H9 (cell line): Measurements from ENCODE around the gene WDR31. TPM values are rescaled to one million over a fixed set of nuclear protein-coding genes. Genes with fewer than 3 reads are reported as not detected.
A peak's percentile ranks its signal among the peaks of the same experiment; 100 is the strongest.

ENCODE experiments used
- DNase-seq: peaks from one replicate; pipeline ENCODE4 v3.0.0-alpha.2; 2017
- H2AFZ ChIP-seq: one replicate; pipeline ENCODE4 v1.6.1; 2013; ENCODE audit warnings: mild to moderate bottlenecking, low read length, control low read depth, moderate library complexity
- H2AK5ac ChIP-seq: 2 replicates; pipeline ENCODE4 v1.6.1; 2013; ENCODE audit warnings: low read length, control low read depth, mixed read lengths; ENCODE audit not compliant: insufficient read length
- H2BK120ac ChIP-seq: one replicate; pipeline ENCODE4 v1.6.1; 2013; ENCODE audit warnings: low read depth, mild to moderate bottlenecking, low read length, control low read depth, inconsistent platforms; ENCODE audit not compliant: poor library complexity, severe bottlenecking
- H2BK12ac ChIP-seq: 2 replicates; pipeline ENCODE4 v1.6.1; 2013; ENCODE audit warnings: low read length, control low read depth, mixed read lengths, low read depth; ENCODE audit not compliant: insufficient read length
- H2BK15ac ChIP-seq: 2 replicates; pipeline ENCODE4 v1.6.1; 2013; ENCODE audit warnings: low read depth, low read length, control low read depth
- H2BK20ac ChIP-seq: one replicate; pipeline ENCODE4 v1.6.1; 2013; ENCODE audit warnings: low read depth, mild to moderate bottlenecking, low read length, control low read depth, inconsistent platforms; ENCODE audit not compliant: poor library complexity, severe bottlenecking
- H2BK5ac ChIP-seq: 2 replicates; pipeline ENCODE4 v1.6.1; 2013; ENCODE audit warnings: low read length, control low read depth, mixed read lengths; ENCODE audit not compliant: insufficient read length
- H3K14ac ChIP-seq: 2 replicates; pipeline ENCODE4 v1.6.1; 2013; ENCODE audit warnings: low read length, control low read depth; ENCODE audit not compliant: insufficient read depth
- H3K18ac ChIP-seq: 2 replicates; pipeline ENCODE4 v1.6.1; 2013; ENCODE audit warnings: low read depth, mild to moderate bottlenecking, mixed read lengths, low read length, control low read depth; ENCODE audit not compliant: insufficient read length
- H3K23ac ChIP-seq: 2 replicates; pipeline ENCODE4 v1.6.1; 2013; ENCODE audit warnings: low read length, control low read depth, mixed read lengths, low read depth; ENCODE audit not compliant: insufficient read length
- H3K23me2 ChIP-seq: 2 replicates; pipeline ENCODE4 v1.6.1; 2013; ENCODE audit warnings: low read depth, mild to moderate bottlenecking, mixed read lengths, low read length, control low read depth; ENCODE audit not compliant: insufficient read length, poor library complexity, severe bottlenecking
- H3K27ac ChIP-seq: 2 replicates; pipeline ENCODE4 v1.5.1; 2013; ENCODE audit warnings: low read length, control low read depth, mixed read lengths, low read depth; ENCODE audit not compliant: insufficient read length
- H3K27me3 ChIP-seq: 2 replicates; pipeline ENCODE4 v1.6.1; 2013; ENCODE audit warnings: low read length, control low read depth, inconsistent platforms; ENCODE audit not compliant: insufficient read depth
- H3K4ac ChIP-seq: 2 replicates; pipeline ENCODE4 v1.6.1; 2013; ENCODE audit warnings: low read depth, mild to moderate bottlenecking, control low read depth, inconsistent platforms, low read length, moderate library complexity
- H3K4me1 ChIP-seq: 2 replicates; pipeline ENCODE4 v1.6.1; 2013; ENCODE audit warnings: low read length, control low read depth, inconsistent platforms; ENCODE audit not compliant: insufficient read depth
- H3K4me2 ChIP-seq: 2 replicates; pipeline ENCODE4 v1.6.1; 2013; ENCODE audit warnings: low read length, control low read depth, mixed read lengths; ENCODE audit not compliant: insufficient read length, insufficient read depth
- H3K56ac ChIP-seq: 2 replicates; pipeline ENCODE4 v1.6.1; 2013; ENCODE audit warnings: low read depth, mild to moderate bottlenecking, mixed read lengths, low read length, control low read depth; ENCODE audit not compliant: insufficient read length
- H3K79me1 ChIP-seq: 2 replicates; pipeline ENCODE4 v1.6.1; 2013; ENCODE audit warnings: low read depth, mild to moderate bottlenecking, moderate library complexity, low read length, control low read depth, inconsistent platforms; ENCODE audit not compliant: insufficient read depth, poor library complexity, severe bottlenecking
- H3K79me2 ChIP-seq: 2 replicates; pipeline ENCODE4 v1.6.1; 2013; ENCODE audit warnings: low read length, control low read depth, inconsistent platforms; ENCODE audit not compliant: insufficient read depth
- H3K9ac ChIP-seq: 2 replicates; pipeline ENCODE4 v1.6.1; 2013; ENCODE audit warnings: low read length, control low read depth, mixed read lengths; ENCODE audit not compliant: insufficient read length; ENCODE audit errors: extremely low read depth
- H3K9me3 ChIP-seq: one replicate; pipeline ENCODE4 v1.6.1; 2013; ENCODE audit warnings: low read depth, low read length, inconsistent platforms; ENCODE audit not compliant: control insufficient read depth
- H3T11ph ChIP-seq: one replicate; pipeline ENCODE4 v1.6.1; 2013; ENCODE audit warnings: mild to moderate bottlenecking, low read length, control low read depth, inconsistent platforms
- H4K20me1 ChIP-seq: one replicate; pipeline ENCODE4 v1.6.1; 2013; ENCODE audit not compliant: control insufficient read depth, insufficient read length, insufficient read depth
- H4K5ac ChIP-seq: 2 replicates; pipeline ENCODE4 v1.6.1; 2013; ENCODE audit warnings: low read depth, mild to moderate bottlenecking, mixed read lengths, low read length, control low read depth; ENCODE audit not compliant: insufficient read length
- H4K8ac ChIP-seq: replicated peaks from 2 replicates; pipeline ENCODE4 v1.6.1; 2013; ENCODE audit warnings: low read length, control low read depth, mixed read lengths, low read depth; ENCODE audit not compliant: insufficient read length
- H4K91ac ChIP-seq: 2 replicates; pipeline ENCODE4 v1.6.1; 2013; ENCODE audit warnings: low read depth, mild to moderate bottlenecking, moderate library complexity, mixed read lengths, low read length, control low read depth; ENCODE audit not compliant: insufficient read length
- H3K27ac Mint-ChIP-seq, 3 experiments: 2 replicates in 2 of 3; 3 replicates in 1 of 3; pipeline ENCODE4 v1.8.0; 2020 to 2021; ENCODE audit warnings: mixed read lengths in 3 of 3, mild to moderate bottlenecking in 1 of 3, moderate library complexity in 1 of 3
- H3K27me3 Mint-ChIP-seq: 2 replicates; pipeline ENCODE4 v1.8.0; 2021; ENCODE audit warnings: low read depth, mild to moderate bottlenecking, moderate library complexity, mixed read lengths
- H3K36me3 Mint-ChIP-seq, 3 experiments: 2 replicates in 2 of 3; 3 replicates in 1 of 3; pipeline ENCODE4 v1.8.0; 2020 to 2021; ENCODE audit warnings: low read depth in 3 of 3, mixed read lengths in 3 of 3; ENCODE audit not compliant: insufficient read depth in 1 of 3
- H3K4me1 Mint-ChIP-seq, 2 experiments: 2 replicates each; pipeline ENCODE4 v1.8.0; 2020; ENCODE audit warnings: mixed read lengths in 2 of 2
- H3K4me3 Mint-ChIP-seq, 2 experiments: 2 replicates in 1 of 2; 3 replicates in 1 of 2; pipeline ENCODE4 v1.8.0; 2020 to 2021; ENCODE audit warnings: mild to moderate bottlenecking in 2 of 2, mixed read lengths in 2 of 2, moderate library complexity in 1 of 2
- H3K9me3 Mint-ChIP-seq, 2 experiments: 2 replicates in 1 of 2; 3 replicates in 1 of 2; pipeline ENCODE4 v1.8.0; 2020; ENCODE audit warnings: mild to moderate bottlenecking in 2 of 2, mixed read lengths in 2 of 2, moderate library complexity in 1 of 2
- CTCF ChIP-seq: fragments of 200-600 bp; sonication (generic); conservative IDR thresholded peaks from 3 replicates; pipeline ENCODE4 v1.8.0; 2021; ENCODE audit warnings: antibody characterized with exemption, mild to moderate bottlenecking
- WGBS: extraction: QIAGEN DNeasy Blood & Tissue Kit; methylation state at CpG from one replicate; pipeline ENCODE4 v1.1.7; 2013; ENCODE audit warnings: missing lambda C conversion rate, low lambda C conversion rate, mixed read lengths; ENCODE audit not compliant: insufficient read length; ENCODE audit errors: extremely low coverage; 5-methylcytosine and 5-hydroxymethylcytosine counted together
- total RNA-seq: library from RNA; stranded (reverse); gene quantifications from 2 replicates; pipeline ENCODE4 v1.2.1, GENCODE V29; 2021

WDR31 gene
- total RNA-seq, 1 experiment from 2014 or later = 0.72 TPM

GRCh38 chr9:113373676-113374392 lies 33.8 kb upstream of the WDR31 start:
- H3K9me3 Mint-ChIP-seq = no peaks in the 10 kb centered on the region
- H3K79me2 ChIP-seq = no peaks in the 10 kb centered on the region
- H3K4me3 Mint-ChIP-seq = no peak overlapping the region
- no peak overlapping the region for H4K8ac ChIP-seq
- H2BK15ac ChIP-seq = no peak overlapping the region
- DNase-seq = no peak
- peak overlapping the region in 1 of 3 experiments; percentile 96; a peak in 1 of 7 replicates for H3K27ac Mint-ChIP-seq
- no peaks in the 10 kb centered on the region for H3K9me3 ChIP-seq
- H3K79me1 ChIP-seq = no peaks in the 10 kb centered on the region
- no peaks in the 10 kb centered on the region for H3K27me3 Mint-ChIP-seq
- H4K5ac ChIP-seq = no peak overlapping the region
- H2BK120ac ChIP-seq = no peak overlapping the region
- no peak for TF ChIP-seq CTCF
- H3K4me2 ChIP-seq = no peak overlapping the region
- H4K91ac ChIP-seq = no peak overlapping the region
- peaks cover 8 to 20% of the 10 kb centered on the region in 2 experiments for H3K4me1 Mint-ChIP-seq
- H3K56ac ChIP-seq = no peak overlapping the region
- H3K9ac ChIP-seq = no peak overlapping the region
- H3K36me3 Mint-ChIP-seq = peaks cover 0 to 23% (median 18%) of the 10 kb centered on the region in 3 experiments; a peak in 6 of 7 replicates
- no peak overlapping the region for H2BK12ac ChIP-seq
- H3K23me2 ChIP-seq = peaks cover 6% of the 10 kb centered on the region
- no peak overlapping the region for H3K27ac ChIP-seq
- H3T11ph ChIP-seq = no peak overlapping the region
- H3K18ac ChIP-seq = no peak overlapping the region
- WGBS = no CpG with 5 or more reads among the region's 24 CpGs
- no peaks in the 10 kb centered on the region for H4K20me1 ChIP-seq
- no peak overlapping the region for H2BK20ac ChIP-seq
- H3K14ac ChIP-seq = no peak overlapping the region
- H2AFZ ChIP-seq = no peak overlapping the region
- H3K4ac ChIP-seq = no peak overlapping the region
- H2BK5ac ChIP-seq = no peak overlapping the region
- H3K27me3 ChIP-seq = no peaks in the 10 kb centered on the region
- H3K4me1 ChIP-seq = no peaks in the 10 kb centered on the region
- no peak overlapping the region for H3K23ac ChIP-seq
- H2AK5ac ChIP-seq = no peak overlapping the region
